NT2/D1 (cell line): ENCODE data around the gene MOBP.
"Not testable (repeated sequence)": the region's sequence is repeated elsewhere in the genome, so short reads cannot be mapped to it uniquely, and the experiment has no call there.

Experiments used
- DNase-seq: peaks from one replicate; pipeline ENCODE4 v3.0.0-alpha.2; 2011; ENCODE audit warnings: low read depth, low spot score
- H3K27me3 ChIP-seq: 2 replicates; pipeline ENCODE4 v1.6.0; 2011; ENCODE audit warnings: mild to moderate bottlenecking; ENCODE audit not compliant: insufficient read length, insufficient read depth
- H3K36me3 ChIP-seq: 2 replicates; pipeline ENCODE4 v1.6.1; 2011; ENCODE audit warnings: mild to moderate bottlenecking, low read length, mixed read lengths; ENCODE audit not compliant: insufficient read depth, insufficient read length
- H3K4me1 ChIP-seq: 2 replicates; pipeline ENCODE4 v1.5.1; 2011; ENCODE audit not compliant: insufficient read depth, insufficient read length
- H3K4me3 ChIP-seq: 2 replicates; pipeline ENCODE4 v1.5.1; 2011; ENCODE audit warnings: low read depth; ENCODE audit not compliant: insufficient read length
- H3K9ac ChIP-seq: 2 replicates; pipeline ENCODE4 v1.6.0; 2011; ENCODE audit warnings: low read depth; ENCODE audit not compliant: insufficient read length
- H3K9me3 ChIP-seq: 2 replicates; pipeline ENCODE4 v1.5.1; 2011; ENCODE audit warnings: mild to moderate bottlenecking, low read length; ENCODE audit not compliant: insufficient read depth
- SUZ12 ChIP-seq: IDR thresholded peaks from 2 replicates; pipeline ENCODE4 v1.6.1; 2011; ENCODE audit not compliant: insufficient read length, insufficient read depth; ENCODE audit errors: extremely low read depth
- YY1 ChIP-seq: IDR thresholded peaks from 2 replicates; pipeline ENCODE4 v1.6.1; 2011; ENCODE audit not compliant: insufficient read length, insufficient read depth
- ZNF274 ChIP-seq: IDR thresholded peaks from 2 replicates; pipeline ENCODE4 v1.6.1; 2011; ENCODE audit warnings: mild to moderate bottlenecking, low read depth, low read length

MOBP gene

DNA sequence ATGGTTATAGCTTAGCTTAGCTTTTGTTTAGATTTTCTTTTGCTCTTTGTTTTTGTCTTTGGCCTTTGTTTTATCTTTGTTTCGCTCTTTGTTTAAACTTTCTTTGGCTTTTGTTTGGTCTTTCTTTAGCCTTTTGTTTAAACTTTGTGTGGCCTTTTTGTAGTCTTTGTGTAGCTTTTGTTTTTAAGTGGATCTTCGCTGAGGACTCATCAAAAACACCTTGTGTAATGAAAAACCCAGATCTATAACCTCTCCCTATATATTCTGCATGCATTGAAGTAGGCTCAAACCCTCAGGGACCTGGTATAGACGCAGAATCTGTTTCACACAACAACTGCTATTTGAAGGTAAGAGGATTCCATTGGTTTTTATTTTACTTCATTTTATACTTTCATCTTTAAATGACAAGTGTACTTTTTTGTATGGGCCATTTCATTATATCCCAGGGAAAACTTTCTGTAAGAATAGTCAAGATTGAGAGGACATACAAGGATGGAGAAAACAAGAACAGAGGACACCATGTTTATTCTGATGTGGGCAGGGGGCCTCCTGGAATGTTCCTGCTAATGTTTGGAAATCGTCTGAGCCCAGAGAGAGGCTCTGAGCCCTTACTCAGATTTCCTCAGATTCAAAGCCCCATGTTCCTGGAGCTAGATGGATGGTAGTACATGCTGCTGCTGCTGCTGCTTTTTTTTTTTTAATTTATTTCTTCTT, at the start of gene MOBP:
Gene MOBP, plus strand, starts transcription at position 287 of the 714 bp plus-strand sequence. CDS start 34,390 bp downstream, outside the sequence.
- TF ChIP-seq ZNF274 (no peak), SUZ12 (no peak), YY1 (no peak)
- no peak within 1 kb of the TSS for H3K9ac ChIP-seq
- no peaks in the 10 kb centered on the region for H3K27me3 ChIP-seq
- no peaks in the 10 kb centered on the region for H3K9me3 ChIP-seq
- DNase-seq: no peak
- H3K4me1 ChIP-seq: no peaks in the 10 kb centered on the region
- H3K4me3 ChIP-seq: no peak within 1 kb of the TSS
- no peaks in the 10 kb centered on the region for H3K36me3 ChIP-seq

DNA sequence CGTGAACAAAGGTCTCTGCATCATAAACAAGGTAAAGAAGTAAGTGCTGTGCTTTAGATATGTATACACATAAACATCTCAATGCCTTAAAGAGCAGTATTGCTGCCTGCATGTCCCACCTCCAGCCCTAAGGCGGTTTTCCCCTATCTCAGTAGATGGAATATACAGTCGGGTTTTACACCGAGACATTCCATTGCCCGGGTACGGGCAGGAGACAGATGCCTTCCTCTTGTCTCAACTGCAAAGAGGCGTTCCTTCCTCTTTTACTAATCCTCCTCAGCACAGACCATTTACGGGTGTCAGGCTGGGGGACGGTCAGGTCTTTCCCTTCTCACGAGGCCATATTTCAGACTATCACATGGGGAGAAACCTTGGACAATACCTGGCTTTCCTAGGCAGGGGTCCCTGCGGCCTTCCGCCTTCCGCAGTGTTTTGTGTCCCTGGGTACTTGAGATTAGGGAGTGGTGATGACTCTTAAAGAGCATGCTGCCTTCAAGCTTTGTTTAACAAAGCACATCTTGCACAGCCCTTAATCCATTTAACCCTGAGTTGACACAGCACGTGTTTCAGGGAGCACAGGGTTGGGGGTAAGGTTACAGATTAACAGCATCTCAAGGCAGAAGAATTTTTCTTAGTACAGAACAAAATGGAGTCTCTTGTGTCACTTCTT, 48.8 kb upstream of the MOBP start:
- not testable (repeated sequence) for DNase-seq, H3K9me3 ChIP-seq, H3K4me3 ChIP-seq, H3K27me3 ChIP-seq, H3K4me1 ChIP-seq
- Histone ChIP-seq H3K36me3 (peaks cover 13% of the 10 kb centered on the region), H3K9ac (peak overlapping the region; percentile 21)

GRCh38 chr3:39419742-39420315, 47.7 kb upstream of the MOBP start:
- Histone ChIP-seq H3K4me1 (no peaks in the 10 kb centered on the region), H3K36me3 (peaks cover 3% of the 10 kb centered on the region), H3K9me3 (0 out of 2 replicates have a peak, but pooled peaks cover 5% of the 10 kb centered on the region), H3K27me3 (no peaks in the 10 kb centered on the region), H3K4me3 (no peak overlapping the region), H3K9ac (no peak overlapping the region)
- no peak for TF ChIP-seq SUZ12
- TF ChIP-seq ZNF274: no peak
- DNase-seq: no peak

DNA sequence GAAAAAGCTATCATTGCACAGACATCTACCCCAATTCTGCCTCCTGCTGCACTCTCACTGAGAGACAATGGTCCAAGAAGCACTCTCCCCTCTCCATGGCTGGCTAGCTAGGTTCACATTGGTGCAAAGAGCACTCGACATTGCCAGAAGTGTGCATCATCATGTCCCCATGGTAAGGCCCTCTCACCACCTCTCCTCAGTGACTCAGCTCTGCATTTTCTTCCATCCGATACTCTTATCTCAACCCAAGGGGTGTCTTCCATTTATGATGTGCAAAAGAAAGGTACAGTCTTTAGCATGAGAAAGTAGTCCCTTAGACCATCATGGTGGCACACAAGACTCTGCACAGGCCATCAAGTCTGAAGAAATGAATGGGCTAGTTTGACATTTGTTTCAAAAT, 46.9 kb upstream of the MOBP start:
- H3K27me3 ChIP-seq: no peaks in the 10 kb centered on the region
- TF ChIP-seq YY1: no peak

GRCh38 chr3:39423436-39423970, 44.0 kb upstream of the MOBP start:
- TF ChIP-seq SUZ12: no peak
- no peak for TF ChIP-seq YY1
- no peak for TF ChIP-seq ZNF274
- no peak overlapping the region for H3K9ac ChIP-seq
- H3K36me3 ChIP-seq: no peaks in the 10 kb centered on the region
- H3K4me1 ChIP-seq: no peaks in the 10 kb centered on the region
- H3K9me3 ChIP-seq: 0 out of 2 replicates have a peak, but pooled peaks cover 5% of the 10 kb centered on the region
- H3K4me3 ChIP-seq: no peak overlapping the region
- no peaks in the 10 kb centered on the region for H3K27me3 ChIP-seq
- no peak for DNase-seq

More for the DNA sequence above, 46.9 kb upstream of the MOBP start:
- Histone ChIP-seq H3K4me3 (no peak overlapping the region), H3K9me3 (0 out of 2 replicates have a peak, but pooled peaks cover 5% of the 10 kb centered on the region), H3K9ac (no peak overlapping the region), H3K36me3 (no peaks in the 10 kb centered on the region), H3K4me1 (no peaks in the 10 kb centered on the region)
- no peak for DNase-seq

- no peaks in the 10 kb centered on the region for H3K27me3 ChIP-seq
- no peaks in the 10 kb centered on the region for H3K4me1 ChIP-seq
- H3K4me3 ChIP-seq: no peak overlapping the region
- no peaks in the 10 kb centered on the region for H3K36me3 ChIP-seq
- DNase-seq: no peak
- H3K9me3 ChIP-seq: 0 out of 2 replicates have a peak, but pooled peaks cover 5% of the 10 kb centered on the region
- no peak for TF ChIP-seq ZNF274
- H3K9ac ChIP-seq: no peak overlapping the region
Measured at GRCh38 chr3:39426312-39426711, 41.2 kb upstream of the MOBP start.

DNA sequence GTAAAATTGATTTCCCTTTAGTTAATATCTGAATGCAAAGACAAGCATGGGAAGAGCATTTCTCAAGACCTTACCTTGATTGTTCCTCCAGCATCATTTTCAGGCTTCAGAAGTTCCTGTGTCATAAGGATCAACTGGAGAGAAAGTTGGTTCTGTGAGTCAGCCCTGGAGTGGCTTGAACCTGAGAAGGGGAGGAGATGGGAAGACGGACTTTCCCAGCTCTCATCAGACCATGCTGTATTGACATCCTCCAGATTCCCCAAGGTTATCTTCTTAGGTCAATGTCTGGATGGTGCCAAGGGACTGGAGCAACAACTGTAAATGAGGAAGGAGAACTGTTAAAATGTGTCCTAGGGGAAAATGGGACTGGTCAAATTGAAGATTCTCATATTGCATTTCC, 40.0 kb upstream of the MOBP start:
- no peak for DNase-seq
- no peaks in the 10 kb centered on the region for H3K4me1 ChIP-seq
- H3K36me3 ChIP-seq: no peaks in the 10 kb centered on the region
- H3K4me3 ChIP-seq: no peak overlapping the region
- H3K9ac ChIP-seq: no peak overlapping the region
- 0 out of 2 replicates have a peak, but pooled peaks cover under 1% of the 10 kb centered on the region for H3K9me3 ChIP-seq
- TF ChIP-seq SUZ12: no peak
- no peak for TF ChIP-seq ZNF274
- TF ChIP-seq YY1: no peak
- no peaks in the 10 kb centered on the region for H3K27me3 ChIP-seq
